Measurements from ENCODE around the gene SH3BP5. TPM values are rescaled to one million over a fixed set of nuclear protein-coding genes. Genes with fewer than 3 reads are reported as not detected.

Gene SH3BP5
- total RNA-seq, 1 donor from 2014 or later = 7.7 TPM

DNA sequence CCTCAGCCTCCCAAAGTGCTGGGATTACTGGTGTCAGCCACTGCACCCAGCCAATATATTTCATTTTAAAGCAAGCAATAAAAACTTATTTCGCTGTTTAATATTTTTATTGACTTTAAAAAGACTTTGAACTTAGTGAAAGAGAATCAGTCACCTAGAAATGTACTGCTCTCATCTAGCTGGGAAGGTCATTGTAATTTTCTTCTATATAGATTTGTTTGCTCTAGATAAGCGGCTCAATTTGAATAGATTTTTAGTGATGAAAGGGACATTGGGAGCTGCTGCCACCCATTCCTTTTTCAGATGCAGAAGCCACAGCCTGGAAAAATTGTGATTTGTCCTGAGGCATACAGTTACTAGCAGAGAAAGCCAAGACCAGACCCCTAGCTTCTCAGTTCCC lies 86.2 kb downstream of the SH3BP5 start:
- DNase-seq (ENCODE audit: low read depth) = no peak
- TF ChIP-seq, protein P1, sequence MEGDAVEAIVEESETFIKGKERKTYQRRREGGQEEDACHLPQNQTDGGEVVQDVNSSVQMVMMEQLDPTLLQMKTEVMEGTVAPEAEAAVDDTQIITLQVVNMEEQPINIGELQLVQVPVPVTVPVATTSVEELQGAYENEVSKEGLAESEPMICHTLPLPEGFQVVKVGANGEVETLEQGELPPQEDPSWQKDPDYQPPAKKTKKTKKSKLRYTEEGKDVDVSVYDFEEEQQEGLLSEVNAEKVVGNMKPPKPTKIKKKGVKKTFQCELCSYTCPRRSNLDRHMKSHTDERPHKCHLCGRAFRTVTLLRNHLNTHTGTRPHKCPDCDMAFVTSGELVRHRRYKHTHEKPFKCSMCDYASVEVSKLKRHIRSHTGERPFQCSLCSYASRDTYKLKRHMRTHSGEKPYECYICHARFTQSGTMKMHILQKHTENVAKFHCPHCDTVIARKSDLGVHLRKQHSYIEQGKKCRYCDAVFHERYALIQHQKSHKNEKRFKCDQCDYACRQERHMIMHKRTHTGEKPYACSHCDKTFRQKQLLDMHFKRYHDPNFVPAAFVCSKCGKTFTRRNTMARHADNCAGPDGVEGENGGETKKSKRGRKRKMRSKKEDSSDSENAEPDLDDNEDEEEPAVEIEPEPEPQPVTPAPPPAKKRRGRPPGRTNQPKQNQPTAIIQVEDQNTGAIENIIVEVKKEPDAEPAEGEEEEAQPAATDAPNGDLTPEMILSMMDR (conservative IDR thresholded peaks at IDR 0.05; ENCODE audit: low read depth, low read length) = no peak
- H3K4me3 ChIP-seq (ENCODE audit: low read depth, low read length) = no peak overlapping the region

DNA sequence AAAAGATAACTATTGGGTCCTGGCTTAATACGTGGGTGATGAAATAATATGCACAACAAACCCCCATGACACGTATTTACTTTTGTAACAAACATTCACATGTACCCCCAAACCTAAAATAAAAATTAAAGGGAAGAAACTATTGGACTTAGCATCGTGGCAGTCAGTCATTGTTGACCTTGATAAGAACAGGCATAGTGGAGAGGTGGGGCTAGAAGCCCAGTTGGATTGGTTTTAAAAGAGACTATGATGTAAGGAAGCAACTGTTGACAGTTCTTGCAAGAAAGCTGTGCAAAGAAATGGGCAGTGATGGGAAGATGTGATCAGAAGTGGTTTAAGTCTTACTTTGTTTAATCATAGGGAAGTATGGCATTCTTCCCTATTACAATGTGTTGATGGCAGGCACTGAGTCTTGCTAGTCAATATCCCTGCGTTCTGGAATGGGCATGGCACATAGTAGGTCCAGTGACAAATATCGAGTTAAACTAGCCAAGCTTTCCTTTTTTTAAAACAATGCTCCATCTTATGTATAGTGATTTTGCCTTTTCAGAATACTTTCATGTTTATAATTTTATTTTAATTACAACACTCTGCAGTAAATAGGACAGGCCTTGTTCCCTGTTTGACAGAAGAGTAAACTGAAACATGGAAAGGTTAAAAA lies 88.4 kb downstream of the SH3BP5 start:
- no peak overlapping the region for H3K4me3 ChIP-seq (ENCODE audit: low read depth, low read length)
- TF ChIP-seq, protein P1 (conservative IDR thresholded peaks at IDR 0.05; ENCODE audit: low read depth, low read length) = no peak
- DNase-seq (ENCODE audit: low read depth) = no peak

DNA sequence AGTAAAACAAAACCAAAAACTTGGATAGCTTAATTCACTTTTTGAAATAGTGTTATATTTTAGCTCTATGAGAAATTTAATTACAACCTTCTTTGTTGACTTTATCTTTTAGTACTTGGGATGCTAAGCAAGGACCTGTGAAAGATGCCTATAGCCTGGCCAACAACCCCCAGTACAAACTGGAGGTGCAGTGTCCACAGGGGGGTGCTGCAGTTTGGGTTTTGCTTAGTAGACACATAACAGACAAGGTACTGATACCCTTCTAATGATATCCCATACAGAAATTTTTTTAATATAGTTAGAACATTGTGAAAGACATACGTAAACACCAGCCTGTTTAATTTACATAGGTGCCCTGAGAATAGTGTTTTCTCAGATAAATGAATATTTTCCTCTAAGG lies 91.0 kb downstream of the SH3BP5 start:
- no peak overlapping the region for H3K4me3 ChIP-seq (ENCODE audit: low read depth, low read length)
- no peak for DNase-seq (ENCODE audit: low read depth)
- TF ChIP-seq, protein P1 (conservative IDR thresholded peaks at IDR 0.05; ENCODE audit: low read depth, low read length) = peak; percentile 38

DNA sequence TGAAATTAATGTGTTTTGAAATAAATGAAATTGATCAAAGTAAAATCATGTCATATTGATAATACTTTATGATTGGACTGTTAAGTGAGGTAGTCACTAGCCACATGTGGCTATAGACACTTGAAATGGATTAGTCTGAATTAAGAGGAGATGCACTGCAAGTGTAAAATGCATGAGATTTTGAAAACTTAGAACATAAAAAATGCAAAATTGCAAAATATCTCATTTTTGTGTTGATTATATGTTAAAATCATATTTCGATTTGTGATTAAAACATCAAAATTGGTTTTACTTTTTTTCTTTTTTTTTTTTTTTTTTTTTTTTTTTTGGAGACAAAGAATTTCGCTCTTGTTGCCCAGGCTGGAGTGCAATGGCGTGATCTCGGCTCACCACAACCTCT lies 103.1 kb downstream of the SH3BP5 start:
- no peak for DNase-seq (ENCODE audit: low read depth)
- no peak overlapping the region for H3K4me3 ChIP-seq (ENCODE audit: low read depth, low read length)
- TF ChIP-seq, protein P1 (conservative IDR thresholded peaks at IDR 0.05; ENCODE audit: low read depth, low read length) = no peak

DNA sequence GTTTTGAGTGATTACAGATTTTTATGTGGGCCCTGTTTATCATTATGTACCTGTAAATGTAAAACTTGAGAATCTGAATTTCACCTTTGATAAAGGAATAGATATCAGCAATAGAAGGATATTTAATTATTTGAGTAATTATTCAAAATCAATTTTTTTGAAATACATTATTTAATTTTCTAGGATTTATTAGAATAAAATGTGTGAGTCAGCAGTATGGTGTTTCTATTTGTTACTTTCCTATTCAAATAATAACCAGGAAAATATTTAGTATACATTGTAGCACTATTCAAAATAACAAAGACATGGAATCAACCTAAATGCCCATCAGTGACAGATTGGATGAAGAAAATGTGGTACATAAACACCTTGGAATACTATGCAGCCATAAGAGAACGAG lies 104.2 kb downstream of the SH3BP5 start:
- TF ChIP-seq, protein P1 (conservative IDR thresholded peaks at IDR 0.05; ENCODE audit: low read depth, low read length) = no peak
- no peak for DNase-seq (ENCODE audit: low read depth)
- H3K4me3 ChIP-seq (ENCODE audit: low read depth, low read length) = no peak overlapping the region

DNA sequence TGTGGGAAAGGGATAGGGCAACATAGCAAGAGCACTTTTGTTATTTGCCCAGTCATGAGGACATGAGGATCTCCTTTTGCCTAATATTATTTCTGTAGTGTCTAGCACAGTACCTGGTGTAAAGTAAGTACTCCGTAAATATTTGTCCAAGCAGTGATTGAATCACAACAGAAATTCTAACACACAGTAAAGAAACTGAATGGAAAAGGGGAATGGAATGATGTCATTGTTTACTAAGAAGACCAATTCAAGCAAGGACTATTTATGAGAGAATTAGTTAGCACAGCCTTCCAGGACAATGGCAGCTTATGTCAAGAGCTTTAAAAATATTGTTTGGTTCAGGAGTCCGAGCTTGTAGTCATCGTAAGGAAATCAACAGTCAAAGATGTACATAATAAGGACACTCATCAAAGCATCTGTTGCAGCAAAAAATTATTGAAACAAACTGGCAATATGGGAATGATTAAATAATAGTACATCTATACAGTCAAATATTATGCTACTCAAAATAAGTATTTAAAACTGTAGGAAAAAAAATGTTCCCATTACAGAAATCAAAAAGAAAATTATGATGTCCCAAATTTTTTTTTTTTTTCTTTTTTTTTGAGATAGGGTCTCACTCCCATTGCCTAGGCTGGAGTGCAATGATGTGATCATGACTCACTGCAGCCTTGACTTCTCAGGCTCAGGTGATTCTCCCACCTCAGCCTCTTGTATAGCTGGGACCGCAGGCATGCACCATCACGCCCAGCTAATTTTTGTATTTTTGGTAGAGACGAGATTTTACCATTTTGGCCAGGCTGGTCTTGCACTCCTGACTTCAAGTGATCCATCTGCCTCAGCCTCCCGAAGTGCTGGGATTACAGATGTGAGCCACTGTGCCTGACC lies 108.5 kb downstream of the SH3BP5 start:
- H3K4me3 ChIP-seq (ENCODE audit: low read depth, low read length) = no peak overlapping the region
- TF ChIP-seq, protein P1 (conservative IDR thresholded peaks at IDR 0.05; ENCODE audit: low read depth, low read length) = no peak
- DNase-seq (ENCODE audit: low read depth) = no peak

Measured in epithelial cell of proximal tubule (primary cell).